Smooth muscle cell of the brain vasculature (primary cell): Measurements from ENCODE around the gene RPL28.

ENCODE experiments used
- DNase-seq: peaks from one replicate; pipeline ENCODE4 v3.0.0-alpha.2; 2012; ENCODE audit warnings: low read depth, low spot score

The RPL28 gene

DNA sequence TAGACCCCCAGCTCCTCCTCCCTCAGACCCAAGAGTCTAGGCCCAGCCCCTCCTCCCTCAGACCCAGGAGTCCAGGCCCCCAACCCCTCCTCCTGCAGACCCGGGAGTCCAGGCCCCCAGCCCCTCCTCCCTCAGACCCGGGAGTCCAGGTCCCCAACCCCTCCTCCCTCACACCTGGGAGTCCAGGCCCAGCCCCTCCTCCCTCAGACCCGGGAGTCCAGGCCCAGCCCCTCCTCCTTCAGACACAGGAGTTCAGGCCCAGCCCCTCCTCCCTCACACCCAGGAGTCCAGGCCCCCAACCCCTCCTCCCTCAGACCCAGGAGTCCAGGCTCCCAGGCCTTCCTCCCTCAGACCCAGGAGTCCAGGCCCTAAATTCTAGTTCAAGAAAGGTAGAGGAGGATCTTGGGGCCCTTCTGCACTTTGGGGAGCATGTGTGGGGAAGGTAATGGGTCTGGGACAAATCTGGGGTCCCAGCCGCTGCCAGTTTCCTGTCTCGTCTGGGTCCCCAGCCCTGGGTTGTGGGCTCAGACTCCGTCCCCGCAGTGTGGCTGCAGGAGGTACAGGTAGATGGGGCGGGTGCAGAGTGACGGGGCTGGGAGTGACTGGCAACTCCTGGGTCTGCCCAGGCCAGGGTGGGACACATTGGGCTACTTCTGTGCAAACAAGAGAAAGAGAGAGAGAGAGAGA lies 12.3 kb upstream of the RPL28 start:
- DNase-seq = no peak

GRCh38 chr19:55373993-55374757 lies 11.6 kb upstream of the RPL28 start:
- no peak for DNase-seq

- DNase-seq = no peak
Observed at GRCh38 chr19:55376241-55376933, 9.3 kb upstream of the RPL28 start, which contains the start of gene TMEM190. Gene TMEM190 (plus strand): TSS chr19:55376826. CDS start chr19:55376854, 28 bp downstream.

- no peak for DNase-seq
Observed at GRCh38 chr19:55377356-55378131, 8.2 kb upstream of the RPL28 start.

GRCh38 chr19:55379174-55379573 lies 6.6 kb upstream of the RPL28 start:
- no peak for DNase-seq

DNA sequence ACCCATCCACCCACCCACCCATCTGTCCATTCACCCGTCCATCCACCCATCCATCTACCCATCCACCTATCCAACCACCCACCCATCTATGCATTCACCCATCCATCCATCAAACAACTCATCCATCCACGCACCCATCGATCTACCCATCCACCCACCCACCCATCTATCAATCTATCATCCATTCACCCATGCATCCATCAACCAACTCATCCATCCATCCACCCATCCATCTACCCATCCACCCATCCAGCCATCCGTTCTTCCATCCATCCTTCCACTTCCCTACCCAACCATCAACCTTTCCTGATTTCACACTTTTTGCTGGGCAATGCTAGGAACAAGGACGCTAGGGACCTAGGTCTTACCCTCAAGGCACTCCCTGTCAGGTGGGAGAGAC lies 3.7 kb upstream of the RPL28 start:
- DNase-seq = no peak

DNA sequence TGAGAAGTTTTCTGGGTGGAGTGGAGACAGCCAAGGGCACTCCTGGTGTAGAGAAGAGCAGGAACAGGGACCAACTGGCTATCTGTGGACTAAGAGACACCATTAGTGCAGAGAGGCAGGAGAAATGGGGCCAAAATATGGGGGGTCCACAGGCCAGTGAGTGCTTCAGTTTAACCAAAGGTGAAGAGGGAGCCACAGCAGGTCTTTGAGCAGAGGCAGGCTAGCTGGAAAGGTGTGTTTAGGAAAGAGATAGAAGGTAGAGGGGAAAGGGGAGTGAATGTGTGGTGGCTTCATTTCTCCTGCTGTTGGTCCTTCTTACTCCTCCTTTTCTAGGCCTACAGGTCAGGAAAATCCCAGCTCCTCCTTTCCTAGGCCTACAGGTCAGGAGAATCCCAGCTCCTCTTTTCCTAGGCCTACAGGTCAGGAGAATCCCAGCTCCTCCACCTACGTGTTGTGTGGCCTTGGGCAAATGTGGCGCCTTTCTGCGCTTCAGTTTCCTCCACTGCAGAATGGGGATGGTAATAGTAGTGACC lies 3.1 kb upstream of the RPL28 start:
- no peak for DNase-seq

DNA sequence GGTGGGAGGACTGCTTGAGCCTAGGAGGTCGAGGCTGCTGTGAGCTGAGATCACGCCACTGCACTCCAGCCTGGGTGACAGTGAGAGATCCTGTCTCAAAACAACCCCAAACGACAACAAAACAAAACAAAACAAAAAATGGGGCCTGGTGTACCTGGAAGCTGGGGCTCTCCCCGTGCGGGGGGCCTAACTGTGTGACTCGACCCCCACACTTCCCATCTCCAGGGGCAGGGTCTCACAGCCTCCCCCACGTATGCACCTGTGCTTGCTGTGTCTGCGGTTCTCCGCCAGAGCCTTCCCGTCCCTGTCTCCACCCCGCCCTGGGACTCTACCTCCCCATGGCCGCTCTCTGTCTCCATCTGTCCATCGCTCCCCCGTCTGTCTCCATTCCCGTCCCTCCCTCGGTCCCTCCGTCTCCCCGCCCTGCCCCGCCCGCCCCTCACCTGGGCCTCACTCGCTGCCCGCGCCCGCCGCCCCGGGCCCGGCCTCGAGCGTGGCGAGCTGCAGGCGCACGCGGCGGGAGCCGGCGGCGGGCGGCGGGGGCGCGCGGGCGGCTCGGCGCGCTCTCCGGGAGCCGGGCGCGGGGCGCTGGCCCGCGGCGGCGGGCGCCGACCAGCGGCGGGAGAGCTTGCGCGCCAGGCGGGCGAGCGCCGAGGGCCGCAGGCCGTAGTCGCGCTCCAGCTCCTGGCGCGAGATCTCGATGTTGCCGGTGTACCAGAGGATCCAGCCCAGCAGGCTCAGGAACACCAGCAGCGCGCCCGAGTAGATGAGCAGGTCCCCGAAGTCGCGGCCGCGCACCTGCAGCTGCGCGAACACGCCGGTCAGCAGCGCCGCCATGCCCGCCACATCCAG lies 2.2 kb upstream of the RPL28 start:
- DNase-seq = no peak

GRCh38 chr19:55384131-55384919 lies 1.4 kb upstream of the RPL28 start, which contains the start of gene TMEM238:
Gene TMEM238 (minus strand): TSS chr19:55384292. CDS start chr19:55384259, 33 bp downstream.
- DNase-seq = no peak

DNA sequence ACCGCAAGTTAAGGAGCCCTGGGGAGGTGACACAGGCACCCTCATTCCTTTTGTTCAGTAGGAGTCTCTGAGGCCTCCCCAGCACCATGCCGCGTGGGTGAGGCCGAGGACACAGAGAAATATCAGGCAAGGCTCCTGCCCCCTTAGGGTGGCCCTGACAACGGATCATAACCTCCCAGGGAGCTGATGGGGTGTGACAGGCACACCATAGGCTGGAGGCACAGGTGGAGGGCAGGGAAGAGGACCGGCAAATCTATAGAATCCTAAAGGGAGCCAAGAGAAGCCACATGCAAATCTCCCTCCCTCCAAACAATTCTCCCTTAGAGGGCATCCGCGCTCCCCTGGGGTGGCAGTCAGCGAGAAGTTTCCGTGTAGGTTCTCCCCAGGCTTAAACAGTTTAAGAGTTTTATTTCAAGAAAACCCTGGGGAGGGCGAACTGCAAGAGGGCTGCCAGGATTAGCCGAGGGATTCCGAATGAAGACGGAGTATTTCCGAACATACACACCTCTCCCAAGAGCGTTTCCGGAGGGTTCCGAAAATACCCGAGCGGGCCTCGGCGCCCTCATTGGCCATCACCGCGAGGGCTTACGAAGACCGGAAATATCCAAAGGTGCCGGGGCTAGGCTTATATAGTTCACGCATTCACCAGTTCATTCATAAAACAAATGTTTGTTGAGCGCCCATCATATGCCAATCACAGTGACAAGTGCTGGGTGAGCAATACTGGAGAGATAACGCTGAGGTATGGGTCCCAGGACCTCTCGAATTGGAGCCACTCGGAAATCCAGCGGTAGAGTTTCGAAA lies 610 bp upstream of the RPL28 start:
- peak; percentile 87 for DNase-seq

- DNase-seq = no peak
Observed at GRCh38 chr19:55386493-55386971, 800 bp downstream of the RPL28 start.

- no peak for DNase-seq
Observed at GRCh38 chr19:55387736-55388497, 2.2 kb downstream of the RPL28 start.

DNA sequence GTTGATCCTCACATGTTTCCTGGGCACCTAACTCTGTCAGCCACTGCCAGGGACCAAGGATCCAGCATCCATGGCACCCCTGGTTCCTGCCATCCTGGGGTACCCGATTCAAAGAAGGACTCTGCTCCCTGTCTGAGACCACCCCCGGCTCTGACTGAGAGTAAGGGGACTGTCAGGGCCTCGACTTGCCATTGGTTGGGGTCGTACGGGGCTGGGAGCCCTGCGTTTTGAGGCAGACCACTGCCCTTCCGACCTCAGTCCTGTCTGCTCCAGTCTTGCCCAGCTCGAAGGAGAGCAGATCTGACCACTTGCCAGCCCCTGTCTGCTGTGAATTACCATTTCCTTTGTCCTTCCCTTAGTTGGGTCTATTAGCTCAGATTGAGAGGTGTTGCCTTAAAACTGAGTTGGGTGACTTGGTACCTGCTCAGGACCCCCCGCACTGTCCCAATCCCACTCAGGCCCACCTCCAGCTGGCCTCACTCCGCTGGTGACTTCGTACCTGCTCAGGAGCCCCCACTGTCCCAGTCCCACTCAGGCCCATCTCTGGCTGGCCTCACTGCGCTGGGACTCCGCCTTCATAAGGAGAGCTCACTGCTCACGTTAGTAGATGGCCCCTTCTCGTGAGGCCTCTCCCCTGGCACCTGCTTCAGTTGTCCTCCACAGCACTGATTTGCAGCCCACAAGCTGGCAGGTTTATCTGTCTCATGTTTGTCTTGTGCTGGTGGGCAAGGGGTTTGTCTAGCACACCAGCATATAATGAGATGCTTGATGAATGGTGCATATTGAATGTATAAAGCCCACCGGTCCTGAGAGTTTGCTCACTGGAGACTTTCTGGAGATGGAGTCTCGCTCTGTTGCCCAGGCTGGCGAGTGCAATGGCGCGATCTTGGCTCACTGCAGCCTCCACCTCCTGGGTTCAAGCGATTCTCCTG lies 3.9 kb downstream of the RPL28 start:
- DNase-seq = no peak

DNA sequence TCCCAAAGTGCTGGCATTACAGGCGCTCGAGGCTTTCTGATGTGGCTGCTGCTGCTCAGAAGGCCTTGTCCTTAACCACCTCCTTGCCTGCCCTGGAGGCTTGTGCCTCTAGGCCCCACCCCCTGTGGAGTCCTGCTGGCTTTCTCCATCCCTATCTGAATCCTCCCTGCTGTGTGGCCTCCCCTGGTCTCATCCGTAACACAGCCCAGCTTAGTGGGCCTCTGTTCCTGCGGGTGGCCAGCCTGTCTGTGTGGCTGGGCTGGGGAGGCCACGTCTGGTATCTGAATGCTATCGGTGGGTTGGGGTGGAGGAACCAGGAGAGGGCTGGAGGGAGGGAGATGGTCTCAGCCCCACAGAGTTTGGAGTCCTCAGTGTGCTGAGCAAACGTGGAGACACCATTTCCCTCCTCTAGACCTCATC lies 4.7 kb downstream of the RPL28 start:
- DNase-seq = no peak

- DNase-seq = no peak
Observed at GRCh38 chr19:55391191-55391670, 5.5 kb downstream of the RPL28 start.
